Glomerular visceral epithelial cell (primary cell): ENCODE measurements around the gene RIMS3.
"Not testable (repeated sequence)": the region's sequence is repeated elsewhere in the genome, so short reads cannot be mapped to it uniquely, and the experiment has no call there.

Experiments
- DNase-seq: peaks from one replicate; pipeline ENCODE4 v3.0.0-alpha.2; 2016; ENCODE audit errors: extremely low spot score

Gene RIMS3

GRCh38 chr1:40665335-40666171, at the start of gene RIMS3:
Gene RIMS3, minus strand, starts transcription at chr1:40665682. Its CDS starts 23,757 bp downstream, at chr1:40641925.
- peak; percentile 65 for DNase-seq

DNA sequence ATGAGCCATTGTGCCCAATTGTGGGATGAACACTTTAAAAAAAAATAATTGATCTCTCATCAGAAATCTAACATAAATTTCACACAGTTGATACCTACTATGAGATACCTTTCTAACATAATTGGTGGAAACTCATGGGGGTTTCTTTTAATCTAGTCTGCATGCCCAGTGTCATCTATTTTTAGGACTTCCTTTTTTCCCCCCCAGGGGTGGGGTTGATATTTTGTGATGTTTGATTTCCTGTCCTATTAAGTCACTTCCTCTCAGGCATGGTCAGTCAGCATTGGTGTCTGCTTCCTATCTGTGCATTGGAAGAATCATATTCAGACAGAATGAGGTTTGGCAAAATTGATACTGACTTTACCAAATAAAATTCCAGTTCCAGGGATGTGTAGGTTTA, 47.5 kb upstream of the RIMS3 start:
- DNase-seq: no peak

GRCh38 chr1:40712405-40712944, 47.0 kb upstream of the RIMS3 start:
- DNase-seq: no peak

DNA sequence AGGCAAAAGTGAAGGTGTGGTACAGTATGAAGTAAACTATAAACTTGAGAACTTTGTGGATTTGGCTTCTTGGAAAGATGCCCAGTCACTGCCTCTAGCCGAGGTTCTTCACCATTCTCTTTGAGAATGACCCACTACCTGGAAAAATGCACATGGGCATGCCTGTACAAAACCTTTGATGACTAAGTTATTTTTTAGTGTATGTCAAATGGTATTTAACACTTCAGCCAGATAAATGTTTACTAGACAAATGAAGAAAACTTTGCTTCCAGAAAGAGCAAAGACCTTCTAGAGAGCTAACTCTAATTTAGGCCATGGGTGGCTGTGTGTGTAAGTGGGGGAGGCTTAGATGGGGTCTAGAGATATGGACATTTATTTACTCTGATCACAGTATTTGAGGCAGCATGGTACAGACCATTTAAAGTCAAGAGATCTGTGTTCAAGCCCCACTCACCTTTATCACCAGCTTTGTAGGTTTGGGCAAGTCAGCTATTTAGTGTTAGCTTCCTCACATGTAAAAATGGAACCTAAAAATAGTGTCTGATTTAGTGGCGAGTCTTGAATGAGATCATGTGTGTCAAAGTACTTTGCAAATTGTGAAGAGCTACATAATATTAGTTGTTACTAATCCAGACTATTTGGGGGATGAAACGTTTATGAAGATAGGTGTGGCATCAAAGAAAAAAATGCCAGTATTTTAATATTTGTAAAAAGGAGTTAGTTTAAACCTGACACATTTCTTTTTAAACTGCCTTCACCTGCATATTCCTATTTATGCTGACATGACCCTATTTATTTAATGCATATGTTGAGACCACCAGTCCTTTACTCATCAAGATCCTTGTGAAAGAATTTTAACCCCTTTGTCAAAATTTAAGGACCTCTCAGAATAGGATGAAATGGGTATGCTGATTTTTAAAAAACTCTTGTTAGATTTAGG, 46.3 kb upstream of the RIMS3 start:
- peak; percentile 83 for DNase-seq

DNA sequence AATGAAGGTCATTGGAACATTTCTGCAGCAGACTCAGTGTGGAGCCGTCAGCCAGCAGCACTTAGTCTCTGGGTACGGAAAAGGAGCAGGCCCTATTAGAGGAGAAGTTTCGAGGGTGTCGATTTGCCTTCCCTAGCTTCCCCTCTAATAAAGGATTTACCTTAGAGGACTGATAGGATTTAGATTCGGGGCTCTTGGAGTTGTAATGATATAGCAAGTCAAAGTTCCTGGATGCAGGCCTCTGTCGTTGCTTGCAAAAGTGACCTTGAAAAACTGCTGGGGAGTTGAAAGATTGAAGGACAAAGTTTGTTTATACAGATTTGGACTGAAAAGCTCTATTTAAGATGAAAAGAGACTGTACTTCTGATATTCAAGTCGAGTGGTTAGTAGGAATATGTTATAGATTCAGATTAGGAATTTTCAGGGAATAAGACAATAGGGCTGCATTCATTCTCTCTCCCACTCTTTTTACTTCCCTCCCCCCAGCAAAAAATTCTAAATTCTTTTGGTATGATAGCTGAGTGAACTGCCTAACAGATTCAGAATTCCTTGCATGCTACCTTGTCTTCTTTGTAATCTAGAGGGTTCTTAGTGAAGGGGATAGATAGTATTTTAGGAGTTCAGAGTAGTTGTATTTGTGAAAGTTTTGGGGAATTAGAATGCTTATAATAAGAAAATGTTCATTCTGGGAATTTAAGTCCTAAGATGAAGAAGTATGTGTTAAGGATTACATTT, 45.3 kb upstream of the RIMS3 start:
- no peak for DNase-seq

- DNase-seq: no peak
Measured at GRCh38 chr1:40709802-40710278, 44.4 kb upstream of the RIMS3 start.

DNA sequence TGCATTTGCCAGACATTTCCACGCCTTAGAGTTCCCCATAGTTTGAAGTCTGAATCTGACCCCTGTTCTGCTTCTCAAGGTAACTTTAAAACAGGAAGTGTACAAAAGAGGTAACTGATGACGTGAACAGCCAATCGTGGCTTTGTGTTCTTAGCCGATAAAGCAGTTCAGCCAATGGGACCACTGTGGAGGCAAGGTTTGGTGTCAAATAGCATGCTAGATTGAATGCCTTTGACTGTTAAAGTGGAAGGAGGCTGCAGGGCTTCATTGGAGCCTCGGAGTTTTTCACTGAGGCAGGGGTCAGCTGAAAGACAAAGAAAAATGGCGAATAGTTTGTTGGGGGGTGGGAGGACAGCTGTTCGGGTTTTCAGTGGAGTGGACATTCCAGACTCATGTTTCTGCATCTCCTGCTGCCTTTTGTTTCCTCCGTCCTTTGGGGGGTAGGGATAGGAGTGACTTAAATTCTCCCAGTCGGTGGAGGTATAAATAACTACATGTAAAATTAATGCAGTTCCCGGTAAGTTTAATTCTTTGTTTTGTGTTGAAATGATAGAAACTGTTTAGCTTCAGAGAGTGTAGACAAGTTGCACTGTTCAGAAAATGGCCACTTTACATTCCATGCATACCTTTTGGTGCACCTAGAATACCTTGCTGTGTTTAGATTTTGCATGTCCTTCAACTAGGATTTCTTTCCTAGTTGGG, 43.8 kb upstream of the RIMS3 start:
- peak; percentile 91 for DNase-seq

GRCh38 chr1:40708750-40709099, 43.2 kb upstream of the RIMS3 start:
- peak; percentile 74 for DNase-seq

DNA sequence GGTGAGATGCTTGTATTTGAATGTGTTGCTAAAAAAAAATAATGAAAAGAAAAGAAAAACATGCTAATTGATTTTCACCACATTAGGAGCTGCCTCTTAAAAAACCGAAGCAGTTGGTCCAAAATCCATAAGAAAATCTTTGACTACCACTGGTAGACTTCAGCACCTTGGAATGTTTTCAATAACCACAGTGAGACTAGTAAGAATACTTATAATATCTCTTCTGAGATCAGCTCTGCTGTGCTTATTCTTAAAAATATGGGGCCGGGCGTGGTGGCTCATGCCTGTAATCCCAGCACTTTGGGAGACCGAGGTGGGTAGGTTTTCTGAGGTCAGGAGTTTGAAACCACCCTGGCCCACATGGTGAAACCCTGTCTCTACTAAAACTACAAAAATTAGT, 41.1 kb upstream of the RIMS3 start:
- DNase-seq: no peak

- DNase-seq: no peak
Measured at GRCh38 chr1:40704817-40705733, 39.6 kb upstream of the RIMS3 start.

- peak; percentile 85 for DNase-seq
Measured at GRCh38 chr1:40703316-40703715, 37.8 kb upstream of the RIMS3 start.

GRCh38 chr1:40702810-40703209, 37.3 kb upstream of the RIMS3 start:
- not testable (repeated sequence) for DNase-seq

GRCh38 chr1:40701684-40702083, 36.2 kb upstream of the RIMS3 start:
- DNase-seq: no peak

GRCh38 chr1:40699787-40700186, 34.3 kb upstream of the RIMS3 start:
- no peak for DNase-seq

DNA sequence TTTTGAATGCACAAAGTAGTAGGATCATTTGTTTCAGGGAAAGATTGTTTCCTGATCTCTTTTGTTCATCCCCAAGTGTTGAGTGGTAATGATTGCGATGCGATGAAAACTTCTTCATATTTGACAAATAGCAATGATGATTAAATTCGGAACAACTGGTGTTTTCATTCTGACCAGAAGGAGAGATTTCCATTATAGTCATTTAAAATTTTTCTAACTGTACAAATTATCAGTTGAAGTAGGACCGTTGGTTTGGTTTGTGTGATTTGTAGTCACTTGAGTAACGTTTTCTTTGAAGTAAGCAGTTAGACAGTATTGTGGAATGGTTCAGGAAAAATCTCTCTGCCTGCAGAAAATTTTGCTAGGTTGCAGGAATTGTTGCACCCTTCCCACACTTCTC, 32.0 kb upstream of the RIMS3 start:
- no peak for DNase-seq

DNA sequence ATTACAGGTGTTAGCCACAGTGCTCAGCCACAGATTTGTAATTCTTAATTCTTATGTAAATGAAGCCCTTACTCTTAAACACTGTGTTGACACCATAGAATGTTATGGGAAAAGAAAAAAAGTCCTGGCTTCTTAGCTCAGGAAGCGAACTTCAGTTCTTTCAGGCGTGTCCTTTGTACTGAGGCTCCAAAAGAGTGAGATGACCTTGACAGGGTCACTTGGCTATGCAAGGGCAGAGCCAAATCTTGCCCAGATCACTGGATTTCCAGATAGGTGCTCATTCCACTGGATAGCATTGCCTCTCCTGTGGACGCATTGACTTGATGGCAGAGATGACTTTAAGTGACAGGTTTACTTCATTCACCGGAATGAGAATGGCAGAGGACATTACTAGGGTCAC, 30.8 kb upstream of the RIMS3 start:
- no peak for DNase-seq

DNA sequence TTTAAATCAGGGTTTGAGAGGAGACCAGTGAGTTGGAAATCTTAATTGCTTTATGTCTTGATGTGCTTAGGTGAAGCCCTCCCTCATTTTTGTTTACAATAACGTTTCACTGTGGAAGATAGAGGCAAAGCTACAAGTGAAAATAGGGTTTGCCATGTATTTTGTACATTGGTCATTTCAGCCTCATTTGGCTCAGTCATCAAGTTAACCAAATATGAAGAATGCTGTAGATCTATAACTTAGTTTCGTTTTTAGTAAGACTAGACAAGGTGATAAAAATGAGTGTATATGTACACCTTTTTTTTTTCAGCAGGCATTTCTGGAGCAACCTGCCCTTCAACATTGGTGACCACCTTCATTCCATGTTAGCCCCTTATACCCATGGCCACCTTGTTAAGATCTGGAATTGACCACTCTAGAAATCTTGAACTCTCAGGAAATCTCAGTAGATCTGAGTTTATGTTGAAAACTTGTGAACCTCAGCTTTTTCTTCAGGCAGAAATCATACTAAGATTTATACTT, 28.9 kb upstream of the RIMS3 start:
- no peak for DNase-seq

DNA sequence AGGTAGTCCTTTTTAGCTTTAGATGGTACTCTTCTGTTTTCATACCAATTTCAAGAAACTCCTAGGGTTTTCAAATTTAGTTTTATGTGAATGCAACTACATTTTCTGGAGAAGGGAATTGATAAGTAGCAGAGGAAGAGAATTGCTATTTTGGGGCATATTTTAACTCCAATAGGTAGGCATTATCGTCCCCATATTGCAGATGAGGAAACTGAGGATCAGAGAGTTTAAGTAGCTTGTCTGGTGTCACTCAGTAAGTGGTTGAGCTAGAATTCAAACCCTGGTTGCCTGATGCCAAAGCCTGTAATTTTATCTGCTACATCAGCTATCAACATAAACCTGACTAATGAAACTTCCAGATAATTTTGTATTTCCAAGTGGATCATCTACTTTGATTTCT, 27.9 kb upstream of the RIMS3 start:
- DNase-seq: no peak

DNA sequence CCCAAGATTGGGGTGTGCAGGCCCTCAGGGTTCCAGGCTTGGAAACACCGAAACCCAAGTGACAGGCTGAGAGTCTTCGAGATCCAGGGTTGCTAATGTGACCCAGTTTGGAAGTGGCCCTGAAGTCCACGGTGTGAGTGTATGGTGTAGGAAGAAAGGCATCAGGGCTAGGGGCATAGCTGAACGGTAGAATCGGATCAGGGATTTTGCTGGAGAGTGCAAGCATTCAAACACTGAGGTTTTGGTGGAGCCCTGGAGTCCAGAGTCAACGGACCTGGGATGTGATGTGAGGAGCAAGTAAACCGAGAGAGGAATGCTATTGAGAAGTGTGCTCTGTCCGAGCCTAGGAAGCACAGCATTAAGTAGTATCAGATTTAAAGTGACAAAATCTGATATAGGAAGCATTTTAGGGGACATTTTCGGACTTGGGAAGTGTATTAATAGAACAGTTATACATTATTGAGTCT, 27.0 kb upstream of the RIMS3 start:
- DNase-seq: no peak
